Liver (tissue), 9 donors: ENCODE results near the gene KRT84. TPM values are rescaled to one million over a fixed set of nuclear protein-coding genes. Genes with fewer than 3 reads are reported as not detected.

Source experiments
- DNase-seq: peaks from one replicate; pipeline ENCODE4 v3.0.0-alpha.2; 2017; ENCODE audit warnings: low spot score
- H3K27ac ChIP-seq, 2 donors: one replicate each; pipeline ENCODE4 v1.7.0; 2013; ENCODE audit warnings: inconsistent platforms in 2 of 2, low read length in 2 of 2, control low read depth in 1 of 2, low read depth in 1 of 2, mild to moderate bottlenecking in 1 of 2
- H3K27me3 ChIP-seq, 4 donors: one replicate each; pipeline versions ENCODE4 v1.6.1 to v1.7.0; 2013; ENCODE audit warnings: low read length in 3 of 4, inconsistent platforms in 1 of 4, mild to moderate bottlenecking in 1 of 4, moderate library complexity in 1 of 4; ENCODE audit not compliant: control insufficient read depth in 4 of 4, insufficient read depth in 4 of 4
- H3K36me3 ChIP-seq, 4 donors: one replicate each; pipeline versions ENCODE4 v1.6.1 to v1.7.0; 2013; ENCODE audit warnings: low read length in 3 of 4, mild to moderate bottlenecking in 3 of 4, low read depth in 1 of 4, moderate library complexity in 1 of 4; ENCODE audit not compliant: control insufficient read depth in 4 of 4, insufficient read depth in 3 of 4
- H3K4me1 ChIP-seq, 4 donors: one replicate each; pipeline versions ENCODE4 v1.6.1 to v1.7.0; 2013; ENCODE audit warnings: low read length in 3 of 4, mild to moderate bottlenecking in 3 of 4, moderate library complexity in 1 of 4; ENCODE audit not compliant: control insufficient read depth in 4 of 4, insufficient read depth in 4 of 4
- H3K4me3 ChIP-seq, 3 donors: one replicate each; pipeline versions ENCODE4 v1.6.1 to v1.7.0; 2013; ENCODE audit warnings: low read length in 3 of 3, control low read depth in 1 of 3, low read depth in 1 of 3, mild to moderate bottlenecking in 1 of 3
- H3K9ac ChIP-seq, 2 donors: one replicate each; pipeline ENCODE4 v1.7.0; 2013; ENCODE audit warnings: low read length in 2 of 2, mild to moderate bottlenecking in 2 of 2, moderate library complexity in 2 of 2, control low read depth in 1 of 2, low read depth in 1 of 2
- H3K9me3 ChIP-seq, 4 donors: one replicate each; pipeline versions ENCODE4 v1.6.1 to v1.7.0; 2013; ENCODE audit warnings: low read length in 3 of 4; ENCODE audit not compliant: control insufficient read depth in 4 of 4
- ATF3 ChIP-seq: IDR thresholded peaks from 2 replicates; pipeline ENCODE4 v1.6.1; 2016; ENCODE audit warnings: antibody characterized with exemption
- CTCF ChIP-seq: fragments of 150-350 bp; IDR thresholded peaks from 2 replicates; pipeline ENCODE4 v1.5.1; 2017; ENCODE audit warnings: improper control_type of control experiment, low read depth, low read length; ENCODE audit not compliant: missing input control
- EGR1 ChIP-seq, 2 donors: IDR thresholded peaks; 2 replicates each; pipeline ENCODE4 v1.6.1; 2016 to 2018; ENCODE audit warnings: antibody characterized with exemption in 2 of 2, low read depth in 2 of 2
- FOXA1 ChIP-seq: IDR thresholded peaks from 2 replicates; pipeline ENCODE4 v1.6.1; 2016; ENCODE audit warnings: antibody characterized with exemption
- FOXA2 ChIP-seq: IDR thresholded peaks from 2 replicates; pipeline ENCODE4 v1.6.1; 2016; ENCODE audit warnings: antibody characterized with exemption
- GABPA ChIP-seq, 2 donors: IDR thresholded peaks in 1 of 2; conservative IDR thresholded peaks in 1 of 2; 2 replicates each; pipeline ENCODE4 v1.6.1; 2016; ENCODE audit warnings: antibody characterized with exemption in 2 of 2, mild to moderate bottlenecking in 1 of 2, moderate library complexity in 1 of 2
- HNF4A ChIP-seq, 2 donors: conservative IDR thresholded peaks; 2 replicates each; pipeline ENCODE4 v1.6.1; 2016; ENCODE audit warnings: antibody characterized with exemption in 2 of 2, mild to moderate bottlenecking in 2 of 2
- HNF4G ChIP-seq: IDR thresholded peaks from 2 replicates; pipeline ENCODE4 v1.6.1; 2016; ENCODE audit warnings: antibody characterized with exemption
- JUND ChIP-seq, 2 donors: IDR thresholded peaks; 2 replicates each; pipeline ENCODE4 v1.6.1; 2016; ENCODE audit warnings: antibody characterized with exemption in 2 of 2
- MAX ChIP-seq: IDR thresholded peaks from 2 replicates; pipeline ENCODE4 v1.6.1; 2016; ENCODE audit warnings: antibody characterized with exemption
- NR2F2 ChIP-seq: IDR thresholded peaks from 2 replicates; pipeline ENCODE4 v1.6.1; 2016; ENCODE audit warnings: antibody characterized with exemption
- RAD21 ChIP-seq, 2 donors: IDR thresholded peaks; 2 replicates each; pipeline ENCODE4 v1.6.1; 2016; ENCODE audit warnings: antibody characterized with exemption in 2 of 2, mild to moderate bottlenecking in 2 of 2
- REST ChIP-seq: IDR thresholded peaks from 2 replicates; pipeline ENCODE4 v1.6.1; 2016; ENCODE audit warnings: antibody characterized with exemption, mild to moderate bottlenecking
- RXRA ChIP-seq, 2 donors: IDR thresholded peaks; 2 replicates each; pipeline ENCODE4 v1.6.1; 2017 to 2018; ENCODE audit warnings: antibody characterized with exemption in 2 of 2, mild to moderate bottlenecking in 1 of 2
- SP1 ChIP-seq: IDR thresholded peaks from 2 replicates; pipeline ENCODE4 v1.6.1; 2018; ENCODE audit warnings: antibody characterized with exemption, mild to moderate bottlenecking
- TAF1 ChIP-seq: conservative IDR thresholded peaks from 2 replicates; pipeline ENCODE4 v1.6.1; 2016; ENCODE audit warnings: antibody characterized with exemption, mild to moderate bottlenecking
- YY1 ChIP-seq: IDR thresholded peaks from 2 replicates; pipeline ENCODE4 v1.6.1; 2016; ENCODE audit warnings: antibody characterized with exemption, mild to moderate bottlenecking
- ZBTB33 ChIP-seq: IDR thresholded peaks from 2 replicates; pipeline ENCODE4 v1.6.1; 2016; ENCODE audit warnings: antibody characterized with exemption
- WGBS: extraction: QIAGEN DNeasy Blood & Tissue Kit; methylation state at CpG from one replicate; pipeline ENCODE4 v1.1.7; 2013; 5-methylcytosine and 5-hydroxymethylcytosine counted together
- polyA plus RNA-seq, 2 donors: library from polyadenylated mRNA; stranded (reverse) in 1 of 2; unstranded in 1 of 2; fragments of 200-250 nt in 1 of 2; fragments of >200 nt in 1 of 2; fragmentation: Nextera tagmentation in 1 of 2; extraction: Ambion mirVana in 1 of 2; gene quantifications; one replicate each; pipeline versions ENCODE4 v1.2.1 to v1.2.3, GENCODE V29; 2013 to 2015
- total RNA-seq, 2 donors: library from RNA; depleted of rRNA; stranded (reverse); fragments of >200 nt; gene quantifications; one replicate each; pipeline ENCODE4 v1.2.3, GENCODE V29; 2014
- donor health status: healthy.
- donor health status: healthy.
- donor health status: healthy.
- donor health status: healthy.
- donor health status: healthy.

The KRT84 gene
- total and polyA plus RNA-seq, 4 donors = not detected

DNA sequence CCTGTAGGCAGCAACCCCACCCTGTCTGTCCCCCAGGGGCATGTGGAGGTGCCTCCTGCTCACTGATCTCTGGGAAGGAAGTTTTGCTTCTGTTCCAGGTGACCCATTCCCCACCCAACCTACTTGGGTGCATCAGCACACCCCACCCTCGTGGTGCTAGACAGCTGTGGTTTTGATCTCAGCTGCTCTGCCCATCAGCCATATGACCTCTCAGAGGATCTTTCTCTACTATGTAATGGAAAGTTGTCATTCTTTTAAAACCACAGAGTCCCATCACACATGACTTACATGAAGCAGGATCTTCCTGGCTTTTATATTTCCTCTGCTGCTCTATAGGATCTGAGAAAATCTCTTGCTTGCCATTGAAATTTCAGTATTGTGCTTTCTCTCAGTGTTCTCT lies 34.2 kb upstream of the KRT84 start:
- Histone ChIP-seq H3K36me3 (no peaks in the 10 kb centered on the region), H3K4me1 (no peaks in the 10 kb centered on the region), H3K4me3 (no peak overlapping the region), H3K9me3 (no peaks in the 10 kb centered on the region), H3K27ac (no peak overlapping the region), H3K9ac (no peak overlapping the region), H3K27me3 (peaks cover 0 to 5% (median 0%) of the 10 kb centered on the region in 4 donors)
- DNase-seq = no peak
- no peak for TF ChIP-seq GABPA (IDR thresholded peaks at IDR 0.05 in 1 of 2, conservative IDR thresholded peaks at IDR 0.05 in 1 of 2)
- TF ChIP-seq MAX = no peak
- no peak for TF ChIP-seq RAD21 (IDR thresholded peaks at IDR 0.05)
- no peak for TF ChIP-seq EGR1 (IDR thresholded peaks at IDR 0.05; ENCODE audit: low read depth in 2 of 2)
- no peak for TF ChIP-seq YY1
- no peak for TF ChIP-seq HNF4A (conservative IDR thresholded peaks at IDR 0.05)
- no peak for TF ChIP-seq HNF4G
- TF ChIP-seq RXRA (IDR thresholded peaks at IDR 0.05) = no peak
- no peak for TF ChIP-seq JUND (IDR thresholded peaks at IDR 0.05)
- TF ChIP-seq FOXA1 = no peak
- no peak for TF ChIP-seq ZBTB33
- no peak for TF ChIP-seq NR2F2
- TF ChIP-seq SP1 = no peak
- no peak for TF ChIP-seq ATF3
- no peak for TF ChIP-seq TAF1
- TF ChIP-seq CTCF = no peak
- TF ChIP-seq REST = no peak
- no peak for TF ChIP-seq FOXA2
- WGBS = 66% methylated on average over 1 of the region's 1 CpG
